ENCODE measurements around the gene AGAP1. TPM values are rescaled to one million over a fixed set of nuclear protein-coding genes. Genes with fewer than 3 reads are reported as not detected.

The AGAP1 gene
- total RNA-seq, 1 donor from 2014 or later = 17.5 TPM

- DNase-seq (ENCODE audit: low read depth) = no peak
- H3K4me3 ChIP-seq (ENCODE audit: low read depth, low read length) = no peak overlapping the region
- TF ChIP-seq, protein P1, sequence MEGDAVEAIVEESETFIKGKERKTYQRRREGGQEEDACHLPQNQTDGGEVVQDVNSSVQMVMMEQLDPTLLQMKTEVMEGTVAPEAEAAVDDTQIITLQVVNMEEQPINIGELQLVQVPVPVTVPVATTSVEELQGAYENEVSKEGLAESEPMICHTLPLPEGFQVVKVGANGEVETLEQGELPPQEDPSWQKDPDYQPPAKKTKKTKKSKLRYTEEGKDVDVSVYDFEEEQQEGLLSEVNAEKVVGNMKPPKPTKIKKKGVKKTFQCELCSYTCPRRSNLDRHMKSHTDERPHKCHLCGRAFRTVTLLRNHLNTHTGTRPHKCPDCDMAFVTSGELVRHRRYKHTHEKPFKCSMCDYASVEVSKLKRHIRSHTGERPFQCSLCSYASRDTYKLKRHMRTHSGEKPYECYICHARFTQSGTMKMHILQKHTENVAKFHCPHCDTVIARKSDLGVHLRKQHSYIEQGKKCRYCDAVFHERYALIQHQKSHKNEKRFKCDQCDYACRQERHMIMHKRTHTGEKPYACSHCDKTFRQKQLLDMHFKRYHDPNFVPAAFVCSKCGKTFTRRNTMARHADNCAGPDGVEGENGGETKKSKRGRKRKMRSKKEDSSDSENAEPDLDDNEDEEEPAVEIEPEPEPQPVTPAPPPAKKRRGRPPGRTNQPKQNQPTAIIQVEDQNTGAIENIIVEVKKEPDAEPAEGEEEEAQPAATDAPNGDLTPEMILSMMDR (conservative IDR thresholded peaks at IDR 0.05; ENCODE audit: low read depth, low read length) = no peak
Observed at GRCh38 chr2:235672720-235673119, 178.9 kb downstream of the AGAP1 start.

DNA sequence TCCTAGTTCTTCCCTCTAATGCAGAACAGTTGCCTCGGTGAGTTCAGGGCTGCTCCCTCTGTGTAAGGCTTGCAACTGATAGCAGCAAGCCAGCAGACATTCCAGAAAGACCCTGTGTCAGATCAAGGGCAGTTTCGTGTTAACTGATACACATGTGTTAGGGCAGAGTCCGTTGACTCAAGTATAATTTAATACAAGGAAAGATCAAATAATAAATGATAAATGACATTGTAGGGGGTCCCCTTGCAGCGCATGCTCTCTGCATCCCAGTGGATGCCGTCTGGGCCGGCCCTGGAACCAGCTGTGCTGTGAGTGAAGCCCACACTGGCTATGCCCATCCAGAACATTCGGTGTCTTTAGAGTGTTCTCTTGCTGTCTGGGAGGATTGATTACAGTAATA lies 180.3 kb downstream of the AGAP1 start:
- H3K4me3 ChIP-seq (ENCODE audit: low read depth, low read length) = no peak overlapping the region

GRCh38 chr2:235674812-235675211 lies 181.0 kb downstream of the AGAP1 start:
- no peak for DNase-seq (ENCODE audit: low read depth)
- H3K4me3 ChIP-seq (ENCODE audit: low read depth, low read length) = no peak overlapping the region
- TF ChIP-seq, protein P1 (conservative IDR thresholded peaks at IDR 0.05; ENCODE audit: low read depth, low read length) = no peak

More for the DNA sequence above, 180.3 kb downstream of the AGAP1 start:
- no peak for DNase-seq (ENCODE audit: low read depth)
- TF ChIP-seq, protein P1 (conservative IDR thresholded peaks at IDR 0.05; ENCODE audit: low read depth, low read length) = no peak

DNA sequence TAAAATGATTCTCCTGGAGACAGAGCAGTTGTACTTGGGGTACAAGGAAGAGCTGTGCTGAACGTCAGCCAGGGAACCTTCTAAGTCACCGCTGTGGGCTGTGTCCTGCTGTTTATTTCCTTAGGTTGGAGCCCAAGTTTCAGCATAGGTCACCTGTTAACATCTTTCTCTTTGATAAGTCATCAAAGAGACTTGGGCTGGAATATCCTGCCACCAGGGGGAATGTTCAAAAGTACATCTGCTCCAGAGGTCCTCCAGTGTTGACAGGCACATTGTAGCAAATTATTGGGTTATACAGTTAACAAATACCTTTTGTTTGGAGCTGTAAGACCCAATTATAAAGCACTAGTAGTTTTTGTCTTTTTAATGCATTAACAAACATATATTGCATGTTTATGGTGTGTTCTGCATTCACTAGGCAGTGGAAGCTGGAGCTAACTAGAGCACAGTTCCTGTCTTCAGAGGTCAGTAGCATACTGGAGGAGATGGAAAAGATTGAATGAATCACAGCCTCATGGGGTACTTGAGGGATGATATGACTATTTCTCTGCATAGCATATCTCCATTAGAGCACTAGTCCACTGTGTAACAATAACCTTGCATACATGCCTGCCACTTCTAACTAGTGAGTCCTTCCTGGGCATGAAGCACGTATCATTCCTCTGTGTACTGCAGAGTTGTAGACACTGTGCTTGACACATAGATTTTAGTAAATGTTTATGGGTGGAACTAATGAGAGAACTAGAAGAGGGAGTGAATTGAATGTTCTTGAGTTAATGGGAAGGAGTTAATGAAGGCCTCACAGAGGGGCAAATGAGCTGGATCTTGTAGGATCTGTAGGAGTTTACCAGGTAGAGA lies 182.1 kb downstream of the AGAP1 start:
- H3K4me3 ChIP-seq (ENCODE audit: low read depth, low read length) = no peak overlapping the region
- TF ChIP-seq, protein P1 (conservative IDR thresholded peaks at IDR 0.05; ENCODE audit: low read depth, low read length) = peak; percentile 40
- DNase-seq (ENCODE audit: low read depth) = peak; percentile 31

DNA sequence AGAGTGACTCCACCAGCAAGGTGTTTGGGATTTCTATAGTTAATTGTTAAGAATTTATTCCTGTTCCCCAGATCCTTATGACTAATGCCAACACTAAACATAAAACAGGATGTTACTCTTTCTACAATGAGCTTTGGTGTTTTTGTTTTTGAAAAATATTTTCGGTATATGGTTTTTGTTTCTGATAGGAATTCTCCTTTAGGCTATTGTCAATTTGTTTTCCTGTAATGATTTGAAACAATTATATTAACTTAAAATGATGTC lies 182.6 kb downstream of the AGAP1 start:
- no peak overlapping the region for H3K4me3 ChIP-seq (ENCODE audit: low read depth, low read length)
- no peak for DNase-seq (ENCODE audit: low read depth)
- TF ChIP-seq, protein P1 (conservative IDR thresholded peaks at IDR 0.05; ENCODE audit: low read depth, low read length) = no peak

DNA sequence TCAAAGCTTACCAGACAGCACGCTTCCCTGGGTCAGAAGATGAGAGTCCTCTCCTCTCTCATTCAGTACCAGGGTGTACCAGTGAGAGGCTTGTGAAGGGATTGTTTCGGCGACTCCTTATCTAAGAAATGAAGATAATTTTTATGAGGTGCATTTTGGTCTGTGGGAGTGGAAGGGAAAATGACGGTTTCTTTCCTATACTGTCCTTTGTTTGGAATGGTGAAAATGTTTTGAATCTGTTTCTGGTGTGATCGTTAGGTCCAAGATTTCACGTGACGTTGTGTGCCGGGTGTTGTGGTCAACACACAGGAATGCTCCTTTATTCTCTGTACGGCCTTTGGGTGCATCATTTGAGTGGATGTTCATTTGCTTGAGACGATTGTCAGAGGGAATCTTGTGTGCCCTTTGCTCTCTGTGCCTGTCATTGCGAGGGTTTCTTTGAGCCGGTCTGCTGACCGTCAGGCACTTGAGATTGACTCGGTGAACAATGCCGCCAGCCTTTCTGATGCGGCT lies 183.5 kb downstream of the AGAP1 start:
- no peak for DNase-seq (ENCODE audit: low read depth)
- TF ChIP-seq, protein P1 (conservative IDR thresholded peaks at IDR 0.05; ENCODE audit: low read depth, low read length) = no peak
- H3K4me3 ChIP-seq (ENCODE audit: low read depth, low read length) = no peak overlapping the region

- H3K4me3 ChIP-seq (ENCODE audit: low read depth, low read length) = no peak overlapping the region
- DNase-seq (ENCODE audit: low read depth) = no peak
- TF ChIP-seq, protein P1 (conservative IDR thresholded peaks at IDR 0.05; ENCODE audit: low read depth, low read length) = no peak
Observed at GRCh38 chr2:235677937-235678336, 184.1 kb downstream of the AGAP1 start.

Data from epithelial cell of proximal tubule (primary cell).